Natural killer cell (primary cell): ENCODE results near the gene CASP14. TPM values are rescaled to one million over a fixed set of nuclear protein-coding genes. Genes with fewer than 3 reads are reported as not detected.

Source experiments
- ATAC-seq, 3 donors: fragments of 150-1000 bp in 2 of 3; fragments of 200-7000 bp in 1 of 3; cut with Tn5 transposase; 1 replicate in 1 of 3; 2 replicates in 2 of 3; pipeline ENCODE4 v1.10.0; 2021; ENCODE audit warnings: mild to moderate bottlenecking in 2 of 3, moderate library complexity in 2 of 3
- DNase-seq, 2 donors: peaks; one replicate each; pipeline versions ENCODE4 v3.0.0 to v3.0.0-alpha.2; 2013 to 2021; ENCODE audit warnings: mixed read lengths in 1 of 2
- H3K27ac ChIP-seq: one replicate; pipeline ENCODE4 v1.5.1; 2013; ENCODE audit warnings: mild to moderate bottlenecking, low read length
- H3K27me3 ChIP-seq: one replicate; pipeline ENCODE4 v1.6.1; 2013; ENCODE audit warnings: low read length; ENCODE audit not compliant: control insufficient read depth, insufficient read depth
- H3K36me3 ChIP-seq: one replicate; pipeline ENCODE4 v1.6.1; 2013; ENCODE audit warnings: low read length; ENCODE audit not compliant: control insufficient read depth, insufficient read depth
- H3K4me1 ChIP-seq: one replicate; pipeline ENCODE4 v1.6.1; 2013; ENCODE audit warnings: low read length; ENCODE audit not compliant: control insufficient read depth, insufficient read depth
- H3K4me3 ChIP-seq: one replicate; pipeline ENCODE4 v1.5.1; 2013; ENCODE audit warnings: low read length
- H3K9me3 ChIP-seq: one replicate; pipeline ENCODE4 v1.6.1; 2013; ENCODE audit warnings: low read length; ENCODE audit not compliant: control insufficient read depth, insufficient read depth
- H3K27ac Mint-ChIP-seq, 2 donors: one replicate each; pipeline ENCODE4 v1.8.0; 2022; ENCODE audit warnings: mild to moderate bottlenecking in 2 of 2, mixed read lengths in 2 of 2, moderate library complexity in 1 of 2
- H3K27me3 Mint-ChIP-seq, 2 donors: one replicate each; pipeline ENCODE4 v1.8.0; 2022; ENCODE audit warnings: low read depth in 2 of 2, mixed read lengths in 2 of 2
- H3K36me3 Mint-ChIP-seq: one replicate; pipeline ENCODE4 v1.8.0; 2022; ENCODE audit warnings: mixed read lengths
- H3K4me1 Mint-ChIP-seq, 2 donors: one replicate each; pipeline ENCODE4 v1.8.0; 2022; ENCODE audit warnings: mixed read lengths in 2 of 2
- H3K4me3 Mint-ChIP-seq: one replicate; pipeline ENCODE4 v1.8.0; 2022; ENCODE audit warnings: mild to moderate bottlenecking, moderate library complexity, mixed read lengths
- H3K9me3 Mint-ChIP-seq, 2 donors: one replicate each; pipeline ENCODE4 v1.8.0; 2022; ENCODE audit warnings: mixed read lengths in 2 of 2
- WGBS: methylation state at CpG from one replicate; pipeline ENCODE4 v1.1.7; 2013; ENCODE audit warnings: missing lambda C conversion rate; ENCODE audit not compliant: insufficient coverage; 5-methylcytosine and 5-hydroxymethylcytosine counted together
- intact Hi-C: fragments of 100-400 bp; cut with micrococcal nuclease; formaldehyde crosslinking; loops from one replicate; pipeline ENCODE4 v1.14.2; 2022
- total RNA-seq, 4 donors: library from RNA; stranded (reverse); fragments of 120-200 nt in 1 of 4; gene quantifications; one replicate each; pipeline versions ENCODE4 v1.2.3 to v1.2.4, GENCODE V29; 2013 to 2022
- TF ChIP-seq, protein P1 (sequence below): fragments of 200-600 bp; IDR thresholded peaks from one replicate; pipeline ENCODE4 v1.8.0; 2022; ENCODE audit warnings: antibody characterized with exemption

Gene CASP14
- total RNA-seq, 3 donors from 2014 or later (not counting 1 experiment from before 2014, with no cell fraction given), result not detected

DNA sequence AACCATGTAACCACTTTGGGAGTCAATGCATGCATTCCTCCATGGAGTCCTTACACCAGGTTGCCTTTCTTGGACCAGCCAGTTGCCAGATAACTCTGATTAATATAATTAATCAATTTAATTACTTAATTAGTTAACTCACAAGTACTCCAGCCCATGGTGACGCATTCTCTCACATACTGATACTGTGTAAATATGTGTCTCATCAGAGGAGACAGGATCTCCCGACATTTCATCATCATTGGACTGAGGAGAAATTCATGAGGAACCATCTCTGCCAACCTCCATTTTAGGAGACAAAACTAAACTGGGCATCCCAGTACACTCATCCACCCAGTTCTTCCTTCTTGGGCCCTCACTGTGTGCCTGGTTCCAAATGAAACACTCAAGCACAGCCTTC, 6.5 kb upstream of the CASP14 start:
- no peak overlapping the region for H3K27ac Mint-ChIP-seq
- H3K4me3 Mint-ChIP-seq, result no peak overlapping the region
- WGBS, result 91% methylated on average over 2 of the region's 2 CpGs
- peaks cover 0 to 6% of the 10 kb centered on the region in 2 donors for H3K27me3 Mint-ChIP-seq
- no peaks in the 10 kb centered on the region for H3K27me3 ChIP-seq
- ATAC-seq, result no peak
- no peaks in the 10 kb centered on the region for H3K9me3 ChIP-seq
- H3K4me1 Mint-ChIP-seq, result no peaks in the 10 kb centered on the region
- no peak for DNase-seq
- H3K4me3 ChIP-seq, result no peak overlapping the region
- no peaks in the 10 kb centered on the region for H3K9me3 Mint-ChIP-seq
- H3K4me1 ChIP-seq, result no peaks in the 10 kb centered on the region
- H3K27ac ChIP-seq, result no peak overlapping the region
- no peaks in the 10 kb centered on the region for H3K36me3 Mint-ChIP-seq
- no peaks in the 10 kb centered on the region for H3K36me3 ChIP-seq
- TF ChIP-seq, protein P1, sequence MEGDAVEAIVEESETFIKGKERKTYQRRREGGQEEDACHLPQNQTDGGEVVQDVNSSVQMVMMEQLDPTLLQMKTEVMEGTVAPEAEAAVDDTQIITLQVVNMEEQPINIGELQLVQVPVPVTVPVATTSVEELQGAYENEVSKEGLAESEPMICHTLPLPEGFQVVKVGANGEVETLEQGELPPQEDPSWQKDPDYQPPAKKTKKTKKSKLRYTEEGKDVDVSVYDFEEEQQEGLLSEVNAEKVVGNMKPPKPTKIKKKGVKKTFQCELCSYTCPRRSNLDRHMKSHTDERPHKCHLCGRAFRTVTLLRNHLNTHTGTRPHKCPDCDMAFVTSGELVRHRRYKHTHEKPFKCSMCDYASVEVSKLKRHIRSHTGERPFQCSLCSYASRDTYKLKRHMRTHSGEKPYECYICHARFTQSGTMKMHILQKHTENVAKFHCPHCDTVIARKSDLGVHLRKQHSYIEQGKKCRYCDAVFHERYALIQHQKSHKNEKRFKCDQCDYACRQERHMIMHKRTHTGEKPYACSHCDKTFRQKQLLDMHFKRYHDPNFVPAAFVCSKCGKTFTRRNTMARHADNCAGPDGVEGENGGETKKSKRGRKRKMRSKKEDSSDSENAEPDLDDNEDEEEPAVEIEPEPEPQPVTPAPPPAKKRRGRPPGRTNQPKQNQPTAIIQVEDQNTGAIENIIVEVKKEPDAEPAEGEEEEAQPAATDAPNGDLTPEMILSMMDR, result no peak
- intact Hi-C loops, result no loop called here

DNA sequence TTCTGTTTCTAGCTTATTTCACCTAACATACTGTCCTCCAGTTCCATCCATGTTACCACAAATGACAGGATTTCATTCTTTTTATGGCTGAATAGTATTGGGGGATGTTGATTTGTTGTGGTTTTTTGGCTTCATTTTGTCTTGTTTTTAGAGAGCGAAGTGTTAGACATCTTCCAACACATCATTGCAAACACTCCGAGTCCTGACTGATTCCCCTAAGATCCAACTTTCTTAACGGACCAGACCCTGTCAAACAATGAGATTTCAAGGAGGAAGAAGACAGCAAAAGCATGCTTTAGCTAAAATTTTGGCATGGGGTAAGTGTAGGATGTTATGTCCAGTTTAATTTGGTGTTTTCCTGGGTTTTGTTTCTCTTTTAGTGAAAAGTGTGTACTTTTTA, 3.8 kb upstream of the CASP14 start:
- H3K4me3 ChIP-seq, result no peak overlapping the region
- H3K36me3 ChIP-seq, result no peaks in the 10 kb centered on the region
- 87% methylated on average over 2 of the region's 3 CpGs for WGBS
- H3K27me3 ChIP-seq, result no peaks in the 10 kb centered on the region
- H3K9me3 ChIP-seq, result no peaks in the 10 kb centered on the region
- TF ChIP-seq, protein P1, result no peak
- H3K4me1 ChIP-seq, result no peaks in the 10 kb centered on the region
- H3K9me3 Mint-ChIP-seq, result no peaks in the 10 kb centered on the region
- no peaks in the 10 kb centered on the region for H3K36me3 Mint-ChIP-seq
- no peaks in the 10 kb centered on the region for H3K4me1 Mint-ChIP-seq
- H3K4me3 Mint-ChIP-seq, result no peak overlapping the region
- no peak overlapping the region for H3K27ac Mint-ChIP-seq
- peaks cover 0 to 11% of the 10 kb centered on the region in 2 donors for H3K27me3 Mint-ChIP-seq
- ATAC-seq (no peak), DNase-seq (no peak)
- intact Hi-C loops, result no loop called here
- H3K27ac ChIP-seq, result no peak overlapping the region

DNA sequence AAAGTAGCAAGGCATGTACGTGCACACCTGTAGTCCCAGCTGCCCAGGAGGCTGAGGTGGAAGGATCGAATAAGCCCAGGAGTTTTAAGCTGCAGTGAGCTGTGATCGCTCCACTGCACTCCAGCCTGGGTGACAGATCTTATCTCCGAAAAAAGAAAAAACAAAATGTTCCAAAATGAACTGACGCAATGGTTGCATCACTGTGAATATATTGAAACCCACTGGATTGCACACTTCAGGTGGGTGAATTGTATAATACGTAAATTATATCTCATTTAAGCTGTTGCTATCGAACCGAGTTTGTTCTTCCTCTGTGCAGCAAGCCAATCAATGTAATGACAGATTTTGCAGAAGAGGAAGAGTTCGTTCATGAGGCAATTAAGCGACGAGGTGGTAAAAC, 1.6 kb upstream of the CASP14 start:
- Histone ChIP-seq H3K27me3 (no peaks in the 10 kb centered on the region), H3K4me1 (no peaks in the 10 kb centered on the region)

DNA sequence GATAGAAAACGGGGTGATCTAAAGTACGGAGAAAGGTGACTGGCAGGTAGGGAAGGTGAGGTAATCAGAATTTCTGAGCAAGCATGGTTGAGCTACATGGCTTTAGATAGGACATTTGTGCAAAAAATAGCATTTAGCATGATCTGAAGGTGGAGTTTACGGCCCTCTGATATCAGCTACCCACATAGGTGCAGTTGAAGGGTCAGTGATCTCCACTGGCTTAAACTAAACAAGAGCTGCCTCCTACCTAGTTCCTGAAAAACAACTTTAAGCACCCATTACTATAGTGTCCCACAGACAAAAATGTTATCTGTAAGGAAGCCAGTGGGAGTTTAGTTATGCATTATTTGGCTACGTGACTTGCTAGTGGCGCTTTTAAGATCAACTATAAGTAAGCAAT, 1.2 kb upstream of the CASP14 start:
- ATAC-seq, result no peak
- H3K4me3 ChIP-seq, result no peak overlapping the region

More for the DNA sequence above, 1.6 kb upstream of the CASP14 start:
- ATAC-seq (no peak), DNase-seq (no peak)
- Mint-ChIP-seq H3K4me1 (no peaks in the 10 kb centered on the region), H3K36me3 (no peaks in the 10 kb centered on the region), H3K27ac (no peak overlapping the region), H3K9me3 (no peaks in the 10 kb centered on the region), H3K27me3 (peaks cover 0 to 15% of the 10 kb centered on the region in 2 donors), H3K4me3 (no peak overlapping the region)
- TF ChIP-seq, protein P1, result no peak
- WGBS, result 74% methylated on average over 10 of the region's 11 CpGs
- H3K27ac ChIP-seq, result no peak overlapping the region
- no peaks in the 10 kb centered on the region for H3K9me3 ChIP-seq
- no peaks in the 10 kb centered on the region for H3K36me3 ChIP-seq
- H3K4me3 ChIP-seq, result no peak overlapping the region
- intact Hi-C loops, result no loop called here

More for the DNA sequence above, 1.2 kb upstream of the CASP14 start:
- Mint-ChIP-seq H3K27me3 (peaks cover 0 to 15% of the 10 kb centered on the region in 2 donors), H3K27ac (no peak overlapping the region), H3K4me3 (no peak overlapping the region), H3K36me3 (no peaks in the 10 kb centered on the region), H3K9me3 (no peaks in the 10 kb centered on the region), H3K4me1 (no peaks in the 10 kb centered on the region)
- Histone ChIP-seq H3K9me3 (no peaks in the 10 kb centered on the region), H3K27me3 (no peaks in the 10 kb centered on the region), H3K27ac (no peak overlapping the region), H3K4me1 (no peaks in the 10 kb centered on the region), H3K36me3 (no peaks in the 10 kb centered on the region)
- intact Hi-C loops, result no loop called here
- DNase-seq, result no peak
- 83% methylated on average over 5 of the region's 5 CpGs for WGBS
- TF ChIP-seq, protein P1, result no peak
